NCI-H187 treated with DMSO at 0.1 percent for 48 hours (cell line): Measurements from ENCODE around the gene NKTR.

Source experiments
- DNase-seq: peaks from one replicate; lab custom pipeline; 2025; lab: John Stamatoyannopoulos, UW

NKTR gene

DNA sequence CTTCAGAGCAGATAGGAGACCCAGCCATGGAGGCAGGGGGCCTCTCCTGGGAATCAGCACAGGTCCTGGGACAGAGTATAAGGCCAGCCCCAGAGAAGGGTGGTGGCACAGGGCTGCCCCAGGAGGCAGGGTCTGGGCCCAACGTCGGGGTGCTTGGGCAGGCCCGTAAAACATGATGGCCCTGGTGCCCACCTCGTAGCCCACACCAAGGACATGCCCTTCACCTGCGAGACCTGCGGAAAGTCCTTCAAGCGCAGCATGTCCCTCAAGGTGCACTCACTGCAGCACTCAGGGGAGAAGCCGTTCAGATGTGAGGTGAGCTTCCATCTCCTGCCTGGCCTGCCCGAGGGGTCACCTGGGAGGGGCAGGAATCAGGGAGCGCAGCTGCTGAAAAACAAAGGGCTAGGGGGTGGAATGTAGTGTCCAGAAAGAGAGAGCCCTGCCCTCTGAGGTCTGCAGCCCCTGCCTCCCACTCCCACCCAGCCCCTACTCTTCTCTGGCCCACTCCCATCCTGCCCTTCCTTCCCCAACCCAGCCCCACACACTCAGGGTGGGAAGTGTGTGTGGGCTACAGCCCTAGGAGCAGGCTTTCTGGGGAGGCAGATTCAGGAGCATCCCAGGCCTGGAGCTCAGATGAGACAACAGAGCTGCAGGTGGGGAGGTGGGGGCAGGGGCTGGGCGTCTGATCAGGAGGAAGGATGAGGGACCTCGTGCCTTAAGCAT lies 62.5 kb downstream of the NKTR start:
- no peak for DNase-seq

DNA sequence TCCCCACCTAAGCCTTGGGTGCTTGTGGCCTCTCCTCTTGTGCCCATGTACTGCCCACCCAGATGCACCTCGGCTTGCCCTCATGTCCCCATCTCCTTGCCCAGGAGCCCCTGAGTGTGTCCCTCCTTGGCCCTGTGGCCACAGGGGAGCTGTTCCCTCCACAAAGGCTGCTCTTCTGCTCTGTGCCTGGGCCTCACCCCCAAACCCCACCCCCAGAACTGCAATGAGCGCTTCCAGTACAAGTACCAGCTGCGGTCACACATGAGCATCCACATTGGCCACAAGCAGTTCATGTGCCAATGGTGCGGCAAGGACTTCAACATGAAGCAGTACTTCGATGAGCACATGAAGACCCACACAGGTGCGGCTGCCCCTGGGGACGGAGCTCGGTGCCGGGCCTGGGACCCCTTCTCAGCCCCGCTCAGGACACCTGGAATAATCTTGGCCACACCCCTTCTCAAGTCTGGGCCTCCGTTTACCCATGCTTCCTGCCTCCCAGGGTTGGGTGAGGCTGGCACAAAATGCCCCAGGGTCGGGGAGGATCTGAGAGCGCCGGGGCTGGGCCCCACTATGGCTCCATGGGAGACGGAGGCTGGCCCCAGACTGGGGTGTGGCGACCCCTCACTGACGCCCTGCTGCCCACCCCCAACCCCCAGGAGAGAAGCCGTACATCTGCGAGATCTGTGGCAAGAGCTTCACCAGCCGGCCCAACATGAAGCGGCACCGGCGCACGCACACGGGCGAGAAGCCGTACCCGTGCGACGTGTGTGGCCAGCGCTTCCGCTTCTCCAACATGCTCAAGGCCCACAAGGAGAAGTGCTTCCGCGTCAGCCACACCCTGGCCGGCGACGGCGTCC lies 63.3 kb downstream of the NKTR start:
- DNase-seq: no peak

DNA sequence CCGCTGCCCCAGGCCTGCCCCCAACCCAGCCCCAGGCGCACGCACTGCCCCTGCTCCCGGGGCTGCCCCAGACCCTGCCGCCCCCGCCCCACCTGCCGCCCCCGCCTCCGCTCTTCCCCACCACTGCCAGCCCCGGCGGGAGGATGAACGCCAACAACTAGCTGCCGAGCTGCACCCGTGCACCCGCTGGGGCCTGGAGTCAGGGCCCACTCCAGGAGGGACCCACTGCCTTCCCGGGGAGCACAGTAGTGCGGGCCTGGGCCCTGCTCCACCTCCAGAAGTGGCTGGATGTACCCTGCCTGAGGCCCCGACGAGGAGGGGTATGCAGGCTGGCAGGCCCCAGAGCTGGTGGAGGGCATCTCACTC lies 63.9 kb downstream of the NKTR start:
- no peak for DNase-seq

DNA sequence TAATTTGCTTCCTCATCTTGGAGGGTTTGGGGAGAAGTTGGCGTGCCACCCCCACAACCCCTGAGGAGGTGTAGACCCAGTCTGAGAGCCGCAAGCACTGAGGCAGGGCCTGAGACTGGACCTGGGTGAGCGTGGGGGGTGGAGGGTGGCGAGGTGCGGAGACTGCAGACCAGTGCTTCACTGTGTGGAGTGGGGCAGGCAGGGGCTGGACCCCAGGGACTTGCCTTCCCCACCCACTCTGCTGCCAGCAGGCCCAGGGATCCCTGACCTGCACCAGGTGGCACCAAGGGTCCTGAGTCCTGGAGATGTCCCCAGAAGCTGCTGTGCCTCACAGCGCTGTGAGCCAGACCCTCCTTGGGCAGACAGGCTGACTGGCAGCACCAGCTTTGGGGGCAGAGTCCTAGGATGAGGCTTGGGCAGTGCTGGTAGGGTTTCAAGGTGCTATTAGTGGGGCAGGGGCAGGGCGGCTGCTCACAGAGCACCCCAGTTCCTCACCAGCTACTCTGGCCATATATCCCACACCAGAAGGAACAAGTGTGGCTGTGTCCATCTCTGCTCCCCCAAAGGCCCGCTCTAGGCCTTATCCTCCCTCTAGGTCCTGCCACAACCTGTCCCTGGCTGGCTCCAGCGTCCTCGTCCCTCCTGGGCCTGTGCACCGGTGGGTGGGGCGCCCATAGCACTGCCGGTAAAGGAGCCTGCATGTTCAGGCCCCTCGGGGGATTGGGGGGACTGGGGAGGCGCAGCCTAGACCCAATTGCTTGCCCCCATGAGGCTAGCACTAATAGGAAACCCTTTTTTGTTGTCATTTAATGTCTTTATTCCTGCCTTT lies 64.8 kb downstream of the NKTR start:
- no peak for DNase-seq

DNA sequence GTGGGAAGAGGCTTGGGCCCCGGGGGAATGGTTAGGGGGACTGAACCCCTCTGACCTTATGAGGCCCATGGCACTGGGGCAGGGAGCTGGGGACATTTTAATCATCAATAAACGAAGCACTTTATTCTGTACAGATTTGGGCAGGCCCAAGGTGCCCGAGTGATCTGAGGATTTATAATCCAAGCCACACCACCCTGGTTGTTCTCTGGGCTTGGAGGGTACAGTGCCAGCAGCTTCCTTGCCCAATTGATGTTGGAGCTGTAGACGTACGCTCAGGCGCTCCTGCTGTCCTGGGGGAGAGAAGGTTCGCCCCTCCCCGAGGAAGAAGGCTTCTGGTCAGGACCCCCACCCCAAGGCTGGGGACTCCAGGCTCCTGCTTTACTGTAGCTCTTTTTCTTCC lies 65.5 kb downstream of the NKTR start:
- DNase-seq: no peak

- DNase-seq: no peak
Measured at GRCh38 chr3:42666577-42666998, 66.1 kb downstream of the NKTR start.

- DNase-seq: no peak
Measured at GRCh38 chr3:42667096-42667522, 66.6 kb downstream of the NKTR start.

DNA sequence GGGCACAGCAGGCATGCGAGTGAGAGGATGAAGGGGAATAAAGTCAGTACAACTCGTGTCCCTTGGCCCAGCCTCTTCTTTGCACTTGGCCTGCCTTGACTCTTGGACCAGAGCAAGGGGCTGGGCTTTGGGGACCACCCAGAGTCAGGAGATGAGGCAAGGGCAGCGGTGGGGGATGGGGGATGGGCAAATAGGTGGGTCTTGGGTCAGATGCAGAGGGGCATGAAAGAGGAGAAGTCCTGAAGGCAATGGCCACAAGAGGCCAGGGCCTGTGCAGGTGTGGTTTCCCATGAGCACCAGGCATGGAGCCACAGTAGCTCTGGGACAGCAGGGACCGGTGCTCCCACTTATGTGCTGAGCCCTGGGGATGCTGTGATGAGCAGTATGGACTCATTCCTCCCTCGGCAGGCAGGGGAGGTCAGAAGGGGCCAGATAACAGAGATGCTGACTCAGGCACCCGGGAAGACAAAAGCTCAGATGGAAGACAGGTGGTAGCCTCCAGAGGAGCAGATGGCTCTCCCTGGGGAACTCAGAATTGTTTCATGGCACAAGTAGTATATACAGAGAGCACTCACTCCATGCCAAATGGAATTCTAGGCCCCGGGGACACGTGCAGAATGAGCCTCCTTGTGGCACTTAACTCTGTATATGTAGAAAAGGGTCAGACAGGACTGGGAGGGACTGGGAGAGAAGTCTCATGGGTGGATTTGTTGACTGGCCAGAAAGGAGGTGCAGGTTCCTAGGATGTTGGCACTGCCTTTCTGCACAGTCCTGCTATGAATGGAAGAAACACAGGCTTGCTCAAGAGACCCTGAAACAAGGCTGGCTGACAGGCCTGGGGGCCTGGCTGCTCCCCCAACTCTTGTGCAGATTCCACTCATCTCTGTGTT lies 67.3 kb downstream of the NKTR start:
- peak; percentile 71 for DNase-seq

DNA sequence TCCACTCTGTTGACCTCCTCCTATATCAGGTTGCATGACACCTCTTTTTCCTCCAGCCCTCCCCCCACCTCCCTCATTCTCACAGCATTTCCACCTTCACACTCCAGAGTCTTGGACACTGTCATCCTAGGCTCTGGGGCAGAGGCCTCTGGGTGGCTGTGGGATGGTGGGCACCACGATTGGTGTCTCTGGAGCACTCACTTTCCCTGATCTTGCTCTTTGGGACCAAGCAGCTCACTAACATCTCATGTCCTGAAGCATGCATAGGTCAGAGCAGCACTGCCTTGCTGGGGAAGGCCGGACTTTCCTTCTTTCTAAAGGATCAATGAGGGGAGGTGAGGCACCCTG lies 67.9 kb downstream of the NKTR start:
- no peak for DNase-seq

DNA sequence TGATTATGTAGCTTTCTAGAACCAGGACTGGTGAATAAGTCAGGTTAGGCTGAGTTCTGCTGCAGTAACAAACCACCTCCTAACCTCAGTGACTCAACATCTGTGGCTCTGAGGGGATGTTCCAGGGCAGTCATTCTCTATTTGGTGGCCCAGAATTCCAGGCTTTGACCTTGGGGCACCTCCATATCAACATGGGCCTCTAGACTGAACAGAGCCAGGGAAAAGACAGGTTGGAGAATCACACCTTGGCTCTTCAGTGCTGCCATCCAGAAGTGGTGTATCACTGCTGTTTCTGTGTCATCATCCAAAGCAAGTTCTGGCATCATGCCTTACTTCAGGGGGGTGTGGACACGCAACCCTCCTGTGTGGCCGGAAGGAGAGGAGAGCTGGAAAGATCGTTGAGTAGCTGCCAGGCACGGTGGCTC lies 68.3 kb downstream of the NKTR start:
- DNase-seq: no peak

GRCh38 chr3:42670051-42670576 lies 69.6 kb downstream of the NKTR start:
- no peak for DNase-seq

DNA sequence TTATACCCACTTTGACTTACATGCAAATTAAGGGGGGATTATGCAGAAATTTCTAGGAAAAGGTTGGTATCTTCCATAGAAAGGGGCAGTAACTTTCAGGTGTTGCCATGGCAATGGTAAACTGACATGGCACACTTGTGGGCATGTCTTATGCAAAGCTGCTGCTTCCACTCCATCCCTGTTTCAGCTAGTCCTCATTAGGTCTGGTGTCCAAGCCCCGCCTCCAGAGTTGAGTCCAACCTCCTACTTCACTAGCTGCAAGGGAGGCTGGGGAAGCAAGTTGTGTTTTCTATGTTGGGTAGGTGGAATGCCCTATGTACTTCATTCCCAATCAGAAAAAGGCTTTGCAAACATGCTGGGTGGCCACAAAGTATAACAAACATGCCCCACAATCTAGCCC lies 70.2 kb downstream of the NKTR start:
- no peak for DNase-seq

DNA sequence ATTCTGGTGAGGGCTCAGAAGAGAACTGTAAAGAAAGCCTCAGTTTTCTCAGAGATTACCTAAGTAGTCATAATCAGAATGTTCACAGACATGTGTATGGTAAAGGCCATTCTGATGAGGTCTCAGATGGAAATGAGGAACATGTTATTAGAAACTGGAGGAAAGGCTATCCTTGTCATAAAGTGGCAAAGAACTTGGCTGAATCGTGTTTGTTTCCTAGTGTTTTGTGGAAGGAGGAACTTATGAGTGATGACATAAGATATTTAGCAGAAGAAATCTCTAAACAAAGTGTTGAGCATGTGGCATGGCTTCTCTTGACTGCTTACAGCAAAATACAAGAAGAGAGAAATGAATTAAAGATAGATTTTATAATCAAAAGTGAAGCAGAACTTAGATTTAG lies 72.0 kb downstream of the NKTR start:
- no peak for DNase-seq

DNA sequence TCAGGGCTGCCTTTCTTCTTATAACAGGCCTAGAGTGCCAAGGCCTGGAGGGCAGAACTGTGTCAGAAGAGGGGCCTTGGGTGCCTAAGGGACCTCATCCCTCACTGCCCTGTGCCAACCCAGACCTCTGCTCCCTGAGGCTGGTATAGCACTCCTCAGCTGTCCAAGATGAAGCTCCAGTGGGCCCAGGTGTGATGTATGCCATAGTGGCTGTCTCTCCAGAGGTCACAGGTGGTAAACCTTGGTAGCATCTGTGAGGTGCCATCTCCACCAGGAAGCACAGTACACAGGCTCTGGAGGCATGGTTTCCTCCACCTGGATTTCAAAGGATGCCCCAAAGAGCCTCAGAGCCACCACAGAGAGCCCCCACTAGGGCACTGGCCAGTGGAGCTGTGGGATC lies 72.6 kb downstream of the NKTR start:
- DNase-seq: no peak

GRCh38 chr3:42674146-42674545 lies 73.7 kb downstream of the NKTR start:
- no peak for DNase-seq

DNA sequence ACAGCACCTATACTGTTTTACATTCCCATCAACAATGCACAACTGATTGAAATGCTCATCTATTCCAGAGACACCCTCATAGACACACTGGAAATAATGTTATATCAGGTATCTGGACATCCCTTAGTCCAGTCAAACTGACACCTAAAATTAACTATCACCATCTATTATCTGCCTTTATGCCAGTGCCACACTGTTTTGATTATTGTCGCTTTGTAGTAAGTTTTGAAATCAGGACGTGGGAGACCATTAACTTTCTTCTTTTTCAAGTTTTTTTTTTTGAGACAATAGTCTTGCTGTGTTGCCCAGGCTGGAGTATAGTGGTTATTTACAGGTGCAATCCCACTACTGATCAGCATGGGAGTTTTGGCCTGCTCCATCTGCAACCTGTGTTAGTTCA lies 75.4 kb downstream of the NKTR start:
- no peak for DNase-seq

DNA sequence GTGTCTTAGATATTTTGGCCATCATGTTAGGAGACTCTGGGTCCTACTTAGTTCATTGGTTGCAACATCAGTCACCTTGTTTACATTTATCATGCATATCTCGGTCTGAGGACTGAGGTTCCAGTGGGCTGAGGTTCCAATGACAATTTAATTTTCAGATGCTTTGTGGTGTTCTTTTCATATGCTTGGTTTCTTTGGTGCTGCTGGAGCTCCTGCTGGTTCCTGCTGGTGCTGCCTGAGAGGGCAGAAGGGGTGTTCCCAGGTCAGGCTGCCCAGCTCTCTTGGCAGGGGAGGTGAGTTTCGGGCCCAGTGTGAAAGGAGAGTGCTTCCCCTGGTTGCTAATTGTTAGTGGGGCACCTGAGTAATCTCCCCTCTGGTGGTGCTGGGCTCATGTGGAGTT lies 78.0 kb downstream of the NKTR start:
- DNase-seq: no peak

DNA sequence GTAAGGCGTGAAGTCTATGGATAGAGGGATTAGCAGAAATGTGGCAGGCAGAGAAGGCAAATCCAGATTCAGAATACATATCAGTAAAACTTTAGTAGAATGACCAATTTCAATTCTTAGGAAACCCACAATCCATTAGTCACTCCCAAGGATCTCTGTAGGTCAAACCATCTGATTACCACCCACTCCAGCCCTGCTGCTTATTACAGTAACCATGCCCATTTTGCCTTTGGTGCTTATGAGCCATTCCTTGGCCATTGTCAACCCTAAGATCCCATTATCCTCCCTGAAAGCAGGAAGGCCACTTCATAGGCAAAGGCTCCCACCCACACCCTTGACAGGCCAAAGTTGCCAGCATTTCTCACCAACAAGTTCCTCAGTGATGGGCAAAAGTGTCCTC lies 79.8 kb downstream of the NKTR start:
- DNase-seq: no peak

- no peak for DNase-seq
Measured at GRCh38 chr3:42680806-42681205, 80.3 kb downstream of the NKTR start.

DNA sequence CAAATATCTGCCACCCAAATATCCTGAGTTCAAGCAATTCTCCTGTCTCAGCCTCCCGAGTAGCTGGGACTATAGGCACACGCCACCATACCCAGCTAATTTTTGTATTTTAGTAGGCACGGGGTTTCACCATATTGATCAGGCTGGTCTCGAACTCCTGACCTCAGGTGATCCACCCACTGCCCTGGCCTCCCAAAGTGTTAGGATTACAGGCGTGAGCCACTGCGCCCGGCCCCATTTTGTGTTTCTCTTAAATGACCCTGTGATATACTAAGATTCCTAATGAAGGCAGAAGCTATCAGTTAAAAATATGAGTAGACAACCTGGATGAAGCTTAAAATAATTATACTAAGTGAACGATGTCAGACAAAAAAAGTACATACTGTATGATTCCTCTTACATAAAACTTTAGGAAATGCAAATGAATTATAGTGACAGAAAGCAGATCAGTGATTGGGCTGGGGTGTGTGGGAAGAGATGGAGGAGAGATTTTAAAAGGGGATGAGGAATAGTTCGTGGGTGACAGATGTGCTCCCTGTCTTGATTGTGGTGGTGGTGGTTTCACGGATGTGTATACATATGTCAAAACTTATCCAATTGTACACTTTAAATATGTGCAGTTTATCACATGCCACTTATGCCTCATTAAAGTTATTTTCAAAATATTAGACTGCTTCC lies 81.0 kb downstream of the NKTR start:
- no peak for DNase-seq
